Upper lobe of left lung (tissue), 6 donors: Measurements from ENCODE around the gene TLE3. TPM values are rescaled to one million over a fixed set of nuclear protein-coding genes. Genes with fewer than 3 reads are reported as not detected.
A peak's percentile ranks its signal among the peaks of the same experiment; 100 is the strongest.

Experiments used
- ATAC-seq, 2 donors: fragments of 200-7000 bp; cut with Tn5 transposase; one replicate each; pipeline ENCODE4 v1.9.1; 2022; ENCODE audit warnings: mild to moderate bottlenecking in 2 of 2, moderate library complexity in 2 of 2; ENCODE audit not compliant: low FRiP score in 2 of 2
- DNase-seq, 2 donors: peaks; one replicate each; pipeline ENCODE4 v3.0.0-alpha.2; 2019 to 2020
- H3K27ac ChIP-seq, 4 donors: fragments of 200-600 bp; sonication (generic); one replicate each; pipeline ENCODE4 v1.5.1; 2016 to 2019
- H3K27me3 ChIP-seq, 4 donors: fragments of 200-600 bp; sonication (generic); one replicate each; pipeline ENCODE4 v1.5.1; 2017 to 2019
- H3K36me3 ChIP-seq, 4 donors: fragments of 200-600 bp; sonication (generic); one replicate each; pipeline ENCODE4 v1.5.1; 2016 to 2019
- H3K4me1 ChIP-seq, 4 donors: fragments of 200-600 bp; sonication (generic); one replicate each; pipeline ENCODE4 v1.5.1; 2018 to 2019
- H3K4me3 ChIP-seq, 4 donors: fragments of 200-600 bp; sonication (generic); one replicate each; pipeline ENCODE4 v1.5.1; 2017 to 2019; ENCODE audit warnings: mild to moderate bottlenecking in 2 of 4, moderate library complexity in 1 of 4
- H3K9me3 ChIP-seq, 4 donors: fragments of 200-600 bp; sonication (generic); one replicate each; pipeline ENCODE4 v1.5.1; 2018 to 2019
- EP300 ChIP-seq, 4 donors: sonication (generic); formaldehyde crosslinking; IDR thresholded peaks; one replicate each; pipeline ENCODE4 v1.5.1; 2017; ENCODE audit warnings: antibody characterized with exemption in 4 of 4, control low read depth in 2 of 4
- POLR2A ChIP-seq, 4 donors: fragments of 450-650 bp; IDR thresholded peaks; one replicate each; pipeline ENCODE4 v1.5.1; 2016 to 2017; ENCODE audit warnings: antibody characterized with exemption in 4 of 4, mild to moderate bottlenecking in 2 of 4
- POLR2AphosphoS5 ChIP-seq, 2 donors: sonication (generic); formaldehyde crosslinking; IDR thresholded peaks; one replicate each; pipeline ENCODE4 v1.5.1; 2017; ENCODE audit warnings: antibody characterized with exemption in 2 of 2
- WGBS, 2 donors: methylation state at CpG; one replicate each; pipeline ENCODE4 v1.1.5; 2017 to 2018; 5-methylcytosine and 5-hydroxymethylcytosine counted together
- total RNA-seq, 6 donors: library from RNA; depleted of rRNA in 4 of 6; stranded (reverse); fragments of >200 nt in 4 of 6; gene quantifications; one replicate each; pipeline versions ENCODE4 v1.1.0 to v1.2.1, GENCODE V29; 2016 to 2021
- TF ChIP-seq, protein P1 (sequence below), 6 experiments: fragments of 450-650 bp in 4 of 6; fragments of 200-600 bp in 2 of 6; sonication (generic) in 2 of 6; IDR thresholded peaks; one replicate each; pipeline ENCODE4 v1.5.1; 2016 to 2019; ENCODE audit warnings: antibody characterized with exemption in 6 of 6
- donor health status: DM: no; HTN: no; CAD: no; lungs with moderate emphysema.
- donor health status: DM: no; HTN: yes; CAD: no; lungs with severe emphysema.

TLE3 gene
- total RNA-seq, 6 donors from 2014 or later: 52.2 to 140 (median 80.6) TPM

DNA sequence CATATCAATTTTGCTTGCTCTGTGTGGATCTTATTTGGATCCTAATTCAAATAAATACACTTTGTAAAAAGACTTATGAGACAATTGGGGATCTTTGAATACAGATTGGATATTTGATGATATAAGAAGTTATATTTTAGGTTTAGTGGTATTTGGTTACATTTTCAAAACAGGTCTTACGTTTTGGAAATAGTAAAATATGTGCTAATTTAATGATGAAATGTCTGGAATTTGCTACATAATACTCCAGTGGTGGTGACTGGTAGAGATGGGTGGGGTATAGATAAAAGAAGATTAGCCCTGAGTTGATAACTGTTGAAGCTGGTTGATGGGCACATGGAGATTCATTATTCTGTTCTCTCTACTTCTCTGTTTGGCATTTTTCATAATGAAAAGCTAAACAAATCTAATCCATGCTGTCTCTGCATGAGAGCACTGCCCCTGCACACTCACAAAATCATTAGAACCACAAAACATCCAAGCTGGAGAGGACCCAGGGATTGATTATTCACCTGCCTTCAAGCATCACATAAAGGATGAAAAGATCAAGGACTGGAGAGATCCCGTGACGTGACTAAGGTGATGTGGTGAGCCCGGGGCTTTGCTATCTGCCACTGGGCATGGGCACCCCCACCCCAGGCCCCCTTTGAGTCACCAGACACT is 58.9 kb downstream of the TLE3 start:
- no peaks in the 10 kb centered on the region for H3K9me3 ChIP-seq
- H3K4me1 ChIP-seq: no peaks in the 10 kb centered on the region
- ATAC-seq (no peak), DNase-seq (no peak)
- no peak overlapping the region for H3K4me3 ChIP-seq
- H3K27me3 ChIP-seq: no peaks in the 10 kb centered on the region
- TF ChIP-seq POLR2A (IDR thresholded peaks at IDR 0.05) (no peak), POLR2AphosphoS5 (IDR thresholded peaks at IDR 0.05) (no peak), EP300 (IDR thresholded peaks at IDR 0.05) (no peak)
- TF ChIP-seq, protein P1, sequence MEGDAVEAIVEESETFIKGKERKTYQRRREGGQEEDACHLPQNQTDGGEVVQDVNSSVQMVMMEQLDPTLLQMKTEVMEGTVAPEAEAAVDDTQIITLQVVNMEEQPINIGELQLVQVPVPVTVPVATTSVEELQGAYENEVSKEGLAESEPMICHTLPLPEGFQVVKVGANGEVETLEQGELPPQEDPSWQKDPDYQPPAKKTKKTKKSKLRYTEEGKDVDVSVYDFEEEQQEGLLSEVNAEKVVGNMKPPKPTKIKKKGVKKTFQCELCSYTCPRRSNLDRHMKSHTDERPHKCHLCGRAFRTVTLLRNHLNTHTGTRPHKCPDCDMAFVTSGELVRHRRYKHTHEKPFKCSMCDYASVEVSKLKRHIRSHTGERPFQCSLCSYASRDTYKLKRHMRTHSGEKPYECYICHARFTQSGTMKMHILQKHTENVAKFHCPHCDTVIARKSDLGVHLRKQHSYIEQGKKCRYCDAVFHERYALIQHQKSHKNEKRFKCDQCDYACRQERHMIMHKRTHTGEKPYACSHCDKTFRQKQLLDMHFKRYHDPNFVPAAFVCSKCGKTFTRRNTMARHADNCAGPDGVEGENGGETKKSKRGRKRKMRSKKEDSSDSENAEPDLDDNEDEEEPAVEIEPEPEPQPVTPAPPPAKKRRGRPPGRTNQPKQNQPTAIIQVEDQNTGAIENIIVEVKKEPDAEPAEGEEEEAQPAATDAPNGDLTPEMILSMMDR (IDR thresholded peaks at IDR 0.05): no peak
- no peak overlapping the region for H3K27ac ChIP-seq
- no peaks in the 10 kb centered on the region for H3K36me3 ChIP-seq
- 68 to 82% methylated on average over 4 of the region's 4 CpGs for WGBS, 2 donors

GRCh38 chr15:70037292-70037640 is 60.5 kb downstream of the TLE3 start:
- TF ChIP-seq POLR2AphosphoS5 (IDR thresholded peaks at IDR 0.05) (no peak), POLR2A (IDR thresholded peaks at IDR 0.05) (no peak), EP300 (IDR thresholded peaks at IDR 0.05) (no peak)
- TF ChIP-seq, protein P1 (IDR thresholded peaks at IDR 0.05): no peak
- WGBS, 2 donors: 90 to 91% methylated on average over 2 of the region's 2 CpGs

GRCh38 chr15:70036585-70037291 is 61.0 kb downstream of the TLE3 start:
- WGBS, 2 donors: 83% methylated on average over 4 to 5 of the region's 5 CpGs
- H3K9me3 ChIP-seq: no peaks in the 10 kb centered on the region
- no peak for ATAC-seq
- TF ChIP-seq EP300 (IDR thresholded peaks at IDR 0.05) (no peak), POLR2AphosphoS5 (IDR thresholded peaks at IDR 0.05) (no peak), POLR2A (IDR thresholded peaks at IDR 0.05) (no peak)
- TF ChIP-seq, protein P1 (IDR thresholded peaks at IDR 0.05): no peak
- no peak overlapping the region for H3K4me3 ChIP-seq
- peaks cover 0 to 2% (median under 1%) of the 10 kb centered on the region in 4 donors for H3K4me1 ChIP-seq
- no peak for DNase-seq
- H3K27ac ChIP-seq: no peak overlapping the region
- no peaks in the 10 kb centered on the region for H3K36me3 ChIP-seq
- no peaks in the 10 kb centered on the region for H3K27me3 ChIP-seq

More at GRCh38 chr15:70037292-70037640, 60.5 kb downstream of the TLE3 start:
- H3K4me1 ChIP-seq: no peaks in the 10 kb centered on the region
- ATAC-seq (no peak), DNase-seq (no peak)
- H3K27me3 ChIP-seq: no peaks in the 10 kb centered on the region
- H3K36me3 ChIP-seq: no peaks in the 10 kb centered on the region
- H3K4me3 ChIP-seq: no peak overlapping the region
- no peaks in the 10 kb centered on the region for H3K9me3 ChIP-seq
- no peak overlapping the region for H3K27ac ChIP-seq

- Histone ChIP-seq H3K36me3 (no peaks in the 10 kb centered on the region), H3K4me1 (peaks cover 0 to 7% (median 1%) of the 10 kb centered on the region in 4 donors), H3K27ac (no peak overlapping the region), H3K27me3 (no peaks in the 10 kb centered on the region), H3K4me3 (no peak overlapping the region), H3K9me3 (no peaks in the 10 kb centered on the region)
- WGBS, 2 donors: 67 to 77% methylated on average over 6 of the region's 6 CpGs
- peak in 1 of 2 donors; percentile 9 for ATAC-seq
- TF ChIP-seq POLR2A (IDR thresholded peaks at IDR 0.05) (no peak), POLR2AphosphoS5 (IDR thresholded peaks at IDR 0.05) (no peak), EP300 (IDR thresholded peaks at IDR 0.05) (no peak)
- TF ChIP-seq, protein P1 (IDR thresholded peaks at IDR 0.05): no peak
- DNase-seq: no peak
Observed at GRCh38 chr15:70035719-70036077, 62.0 kb downstream of the TLE3 start.
